SK-N-SH (cell line): ENCODE measurements around the gene CALB2. TPM values are rescaled to one million over a fixed set of nuclear protein-coding genes. Genes with fewer than 3 reads are reported as not detected.
A peak's percentile ranks its signal among the peaks of the same experiment; 100 is the strongest.

ENCODE experiments used
- CTCF ChIA-PET: fragments of 300-600, 350-600 bp; formaldehyde crosslinking; extraction: SDS; loops from one replicate; lab custom pipeline; 2021; lab: Yijun Ruan, JAX
- POLR2A ChIA-PET: fragments of 350-600 bp; sonication (Branson Sonifier 250); formaldehyde crosslinking; extraction: SDS; loops from one replicate; lab custom pipeline; 2020; ENCODE audit warnings: antibody characterized with exemption, inconsistent platforms; lab: Yijun Ruan, JAX
- DNase-seq: peaks from one replicate; pipeline ENCODE4 v3.0.0; 2012
- H2AFZ ChIP-seq: fragments of 200-600 bp; sonication (generic); 2 replicates; pipeline ENCODE4 v1.8.1; 2016; ENCODE audit warnings: antibody characterized with exemption, mild to moderate bottlenecking, low read depth
- H3F3A ChIP-seq: fragments of 200-600 bp; sonication (generic); replicated peaks from 2 replicates; pipeline ENCODE3; 2016; ENCODE audit warnings: antibody characterized with exemption, mild to moderate bottlenecking; ENCODE audit not compliant: insufficient read depth
- H3K27ac ChIP-seq, 2 experiments: fragments of 200-500 bp in 1 of 2; fragments of 200-600 bp in 1 of 2; sonication (Bioruptor generic) in 1 of 2; sonication (generic), shearing (Covaris generic) in 1 of 2; 2 replicates each; pipeline versions ENCODE4 v1.5.1 to v1.6.1; 2014 to 2016; ENCODE audit warnings: low read depth in 2 of 2, inconsistent platforms in 1 of 2, low read length in 1 of 2, mild to moderate bottlenecking in 1 of 2, mixed read lengths in 1 of 2
- H3K27me3 ChIP-seq: fragments of 200-600 bp; sonication (generic), shearing (Covaris generic); 2 replicates; pipeline ENCODE4 v1.6.1; 2016; ENCODE audit warnings: mixed run types; ENCODE audit not compliant: insufficient read depth
- H3K36me3 ChIP-seq, 2 experiments: fragments of 200-500 bp in 1 of 2; fragments of 200-600 bp in 1 of 2; sonication (Bioruptor generic) in 1 of 2; sonication (generic) in 1 of 2; replicated peaks in 1 of 2; 2 replicates each; pipeline versions ENCODE3 to v1.5.1; 2014 to 2016; ENCODE audit warnings: low read length in 1 of 2, mild to moderate bottlenecking in 1 of 2; ENCODE audit not compliant: insufficient read depth in 2 of 2, control insufficient read depth in 1 of 2
- H3K4me1 ChIP-seq, 2 experiments: fragments of 200-500 bp in 1 of 2; fragments of 200-600 bp in 1 of 2; sonication (Bioruptor generic) in 1 of 2; sonication (generic), shearing (Covaris generic) in 1 of 2; 2 replicates each; pipeline versions ENCODE4 v1.5.1 to v1.6.1; 2014 to 2016; ENCODE audit warnings: low read depth in 1 of 2, low read length in 1 of 2, mixed run types in 1 of 2; ENCODE audit not compliant: insufficient read depth in 2 of 2, control insufficient read depth in 1 of 2
- H3K4me2 ChIP-seq: fragments of 200-600 bp; sonication (generic), shearing (Covaris generic); 2 replicates; pipeline ENCODE4 v1.6.1; 2017; ENCODE audit warnings: mixed run types
- H3K4me3 ChIP-seq, 2 experiments: fragments of 200-500 bp in 1 of 2; fragments of 200-600 bp in 1 of 2; sonication (Bioruptor generic) in 1 of 2; sonication (generic), shearing (Covaris generic) in 1 of 2; 2 replicates each; pipeline versions ENCODE4 v1.5.1 to v1.8.1; 2014 to 2016; ENCODE audit warnings: low read depth in 2 of 2, inconsistent platforms in 1 of 2, low read length in 1 of 2, mild to moderate bottlenecking in 1 of 2, mixed read lengths in 1 of 2, moderate library complexity in 1 of 2
- H3K79me2 ChIP-seq: fragments of 200-600 bp; sonication (generic); 2 replicates; pipeline ENCODE4 v1.8.1; 2017; ENCODE audit warnings: mild to moderate bottlenecking; ENCODE audit not compliant: insufficient read depth
- H3K9ac ChIP-seq: fragments of 200-600 bp; sonication (generic); 2 replicates; pipeline ENCODE4 v1.6.1; 2017; ENCODE audit warnings: mixed run types
- H3K9me2 ChIP-seq: fragments of 200-600 bp; sonication (generic); 2 replicates; pipeline ENCODE4 v1.6.1; 2017; ENCODE audit warnings: mixed run types
- H3K9me3 ChIP-seq: fragments of 200-600 bp; sonication (generic); 2 replicates; pipeline ENCODE4 v1.6.1; 2017; ENCODE audit warnings: mixed run types, mild to moderate bottlenecking, moderate library complexity
- H4K20me1 ChIP-seq: fragments of 200-600 bp; sonication (generic); 2 replicates; pipeline ENCODE4 v1.6.1; 2017; ENCODE audit warnings: mild to moderate bottlenecking, mixed run types; ENCODE audit not compliant: insufficient read depth
- ELF1 ChIP-seq: IDR thresholded peaks from 2 replicates; pipeline ENCODE4 v1.4.0; 2012
- FOSL2 ChIP-seq: IDR thresholded peaks from 2 replicates; pipeline ENCODE4 v1.4.0; 2012; ENCODE audit warnings: low read depth, mild to moderate bottlenecking, moderate library complexity, borderline replicate concordance
- GABPA ChIP-seq: IDR thresholded peaks from 2 replicates; pipeline ENCODE4 v1.4.0; 2012; ENCODE audit warnings: low read depth, mild to moderate bottlenecking
- GATA2 ChIP-seq: sonication (generic); formaldehyde crosslinking; IDR thresholded peaks from 2 replicates; pipeline ENCODE4 v1.5.0; 2020; ENCODE audit warnings: mild to moderate bottlenecking, missing genetic modification reagents
- MEF2A ChIP-seq: IDR thresholded peaks from 2 replicates; pipeline ENCODE4 v1.4.0; 2012; ENCODE audit warnings: low read depth, borderline replicate concordance
- POLR2AphosphoS5 ChIP-seq: IDR thresholded peaks from 2 replicates; pipeline ENCODE4 v1.6.1; 2012; ENCODE audit warnings: low read depth, low read length
- RAD21 ChIP-seq: IDR thresholded peaks from 2 replicates; pipeline ENCODE4 v1.6.1; 2012; ENCODE audit warnings: mild to moderate bottlenecking, low read length
- RXRA ChIP-seq: IDR thresholded peaks from 2 replicates; pipeline ENCODE4 v1.4.0; 2012; ENCODE audit warnings: low read depth, mild to moderate bottlenecking, borderline replicate concordance
- SIN3A ChIP-seq: IDR thresholded peaks from 2 replicates; pipeline ENCODE4 v1.6.1; 2012; ENCODE audit warnings: low read depth, mild to moderate bottlenecking, low read length, moderate library complexity, borderline replicate concordance
- TAF1 ChIP-seq: IDR thresholded peaks from 2 replicates; pipeline ENCODE4 v1.6.1; 2012; ENCODE audit warnings: low read depth, mild to moderate bottlenecking, low read length, moderate library complexity, borderline replicate concordance
- TCF12 ChIP-seq: IDR thresholded peaks from 2 replicates; pipeline ENCODE4 v1.4.0; 2012
- TEAD4 ChIP-seq: IDR thresholded peaks from 2 replicates; pipeline ENCODE4 v1.4.0; 2012; ENCODE audit warnings: mild to moderate bottlenecking, borderline replicate concordance; ENCODE audit not compliant: insufficient read depth
- USF1 ChIP-seq: IDR thresholded peaks from 2 replicates; pipeline ENCODE4 v1.4.0; 2012; ENCODE audit warnings: low read depth, borderline replicate concordance
- WGBS: methylation state at CpG from one replicate; pipeline ENCODE4 v1.1.6; 2017; ENCODE audit warnings: low lambda C conversion rate; 5-methylcytosine and 5-hydroxymethylcytosine counted together
- polyA plus RNA-seq, 3 experiments: library from polyadenylated mRNA; depleted of rRNA; stranded (reverse); fragments of >200 nt; gene quantifications; 2 replicates each; pipeline ENCODE4 v1.2.3, GENCODE V29; 2012
- TF ChIP-seq, protein P1 (sequence below): IDR thresholded peaks from 2 replicates; pipeline ENCODE4; 2012

CALB2 gene
- polyA plus RNA-seq, 1 of the 3 experiments (the other 2 are of a cell fraction), result 0.12 TPM

- no peaks in the 10 kb centered on the region; the same call in 1 of the 2 replicates for H3K9me3 ChIP-seq
- POLR2A ChIA-PET, result no interaction called here
- H3K4me3 ChIP-seq, result peak overlapping the region; percentile 35 to 46; a peak in 2 of 4 replicates
- no peaks in the 10 kb centered on the region for H3K9me2 ChIP-seq
- no peaks in the 10 kb centered on the region for H3K79me2 ChIP-seq
- TF ChIP-seq SIN3A, result no peak
- TF ChIP-seq, protein P1, sequence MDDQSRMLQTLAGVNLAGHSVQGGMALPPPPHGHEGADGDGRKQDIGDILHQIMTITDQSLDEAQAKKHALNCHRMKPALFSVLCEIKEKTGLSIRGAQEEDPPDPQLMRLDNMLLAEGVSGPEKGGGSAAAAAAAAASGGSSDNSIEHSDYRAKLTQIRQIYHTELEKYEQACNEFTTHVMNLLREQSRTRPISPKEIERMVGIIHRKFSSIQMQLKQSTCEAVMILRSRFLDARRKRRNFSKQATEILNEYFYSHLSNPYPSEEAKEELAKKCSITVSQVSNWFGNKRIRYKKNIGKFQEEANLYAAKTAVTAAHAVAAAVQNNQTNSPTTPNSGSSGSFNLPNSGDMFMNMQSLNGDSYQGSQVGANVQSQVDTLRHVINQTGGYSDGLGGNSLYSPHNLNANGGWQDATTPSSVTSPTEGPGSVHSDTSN, result 0 out of 2 replicates have a peak, but pooled peaks have one; percentile 5
- no peak for TF ChIP-seq GABPA
- TF ChIP-seq FOSL2, result 0 out of 2 replicates have a peak, but pooled peaks have one; percentile 39
- TF ChIP-seq TCF12, result peak; percentile 44; the same call in 1 of the 2 replicates
- TF ChIP-seq TEAD4, result peak; percentile 33; the same call in 1 of the 2 replicates
- peak; percentile 60; the same call in 1 of the 2 replicates for TF ChIP-seq ELF1
- TF ChIP-seq MEF2A, result no peak
- TF ChIP-seq, all 33 proteins: peak for 5
- DNase-seq, result peak; percentile 69
- Histone ChIP-seq H2AFZ (no peak overlapping the region), H4K20me1 (no peaks in the 10 kb centered on the region), H3K9ac (no peak overlapping the region), H3K4me1 (no peaks in the 10 kb centered on the region; a peak in 1 of 4 replicates), H3K36me3 (no peaks in the 10 kb centered on the region), H3K4me2 (peak overlapping the region; percentile 62), H3F3A (no peaks in the 10 kb centered on the region), H3K27ac (no peak overlapping the region), H3K27me3 (peaks cover 13% of the 10 kb centered on the region; the same call in 1 of the 2 replicates)
- WGBS, result 3% methylated on average over 13 of the region's 48 CpGs
- CTCF ChIA-PET, result interaction anchor here (0.6 to 1.5 kb wide), 6 partner anchors 9 to 115 kb away, joined by 3 to 14 read pairs (median 4); no protein-coding TSS in a partner anchor
These were observed 67.8 kb downstream of the CALB2 start for GRCh38 chr16:71426069-71426879.

GRCh38 chr16:71426880-71427615, 68.5 kb downstream of the CALB2 start:
- no peak for DNase-seq
- H2AFZ ChIP-seq, result 0 out of 2 replicates have a peak overlapping the region, but pooled peaks have one; percentile 22
- H4K20me1 ChIP-seq, result no peaks in the 10 kb centered on the region
- ChIA-PET CTCF (interaction anchor here (0.8 to 1.5 kb wide), 7 partner anchors 9 to 349 kb away, joined by 3 to 14 read pairs (median 3); no protein-coding TSS in a partner anchor), POLR2A (no interaction called here)
- H3K4me2 ChIP-seq, result peak overlapping the region; percentile 62; the same call in 1 of the 2 replicates
- TF ChIP-seq RXRA (no peak), RAD21 (no peak), USF1 (no peak), TAF1 (no peak), GABPA (no peak), GATA2 (CRISPR knock-in tag) (no peak), POLR2AphosphoS5 (no peak), SIN3A (no peak)
- TF ChIP-seq, all 33 proteins: peak for 0
- Histone ChIP-seq H3K27me3 (peaks cover 13% of the 10 kb centered on the region; the same call in 1 of the 2 replicates), H3K79me2 (no peaks in the 10 kb centered on the region), H3K27ac (no peak overlapping the region), H3K9ac (no peak overlapping the region), H3K4me1 (no peaks in the 10 kb centered on the region; a peak in 1 of 4 replicates), H3F3A (no peaks in the 10 kb centered on the region), H3K36me3 (no peaks in the 10 kb centered on the region), H3K9me2 (no peaks in the 10 kb centered on the region), H3K4me3 (no peak overlapping the region), H3K9me3 (no peaks in the 10 kb centered on the region; the same call in 1 of the 2 replicates)
- 21% methylated on average over 12 of the region's 12 CpGs for WGBS
